ENCODE data around the gene DLG2. TPM values are rescaled to one million over a fixed set of nuclear protein-coding genes. Genes with fewer than 3 reads are reported as not detected.

DLG2 gene
- polyA plus RNA-seq, 1 experiment = 0.68 TPM

GRCh38 chr11:83809274-83809673 lies 1817.9 kb downstream of the DLG2 start:
- no peak overlapping the region for H3K4me3 ChIP-seq (ENCODE audit: low read depth, low read length)
- no peaks in the 10 kb centered on the region for H3K9me3 ChIP-seq (ENCODE audit: control insufficient read depth, insufficient read depth, low read length)
- no peak for TF ChIP-seq CTCF (IDR thresholded peaks at IDR 0.05; ENCODE audit: low read depth, low read length)
- no peak overlapping the region for H3K27ac ChIP-seq (ENCODE audit: low read depth, low read length)
- ChIA-PET CTCF (interaction anchor here (2.6 to 4.7 kb wide), 2 partner anchors 12 to 18 kb away, joined by 10 to 33 read pairs; no protein-coding TSS in a partner anchor), POLR2A (no interaction called here)
- DNase-seq (ENCODE audit: low read depth, low spot score) = no peak
- peaks cover 11% of the 10 kb centered on the region for H3K27me3 ChIP-seq (ENCODE audit: control insufficient read depth, insufficient read depth, low read length)

- Histone ChIP-seq H3K27me3 (ENCODE audit: control insufficient read depth, insufficient read depth, low read length) (peaks cover 5% of the 10 kb centered on the region), H3K9me3 (ENCODE audit: control insufficient read depth, insufficient read depth, low read length) (no peaks in the 10 kb centered on the region), H3K4me3 (ENCODE audit: low read depth, low read length) (no peak overlapping the region), H3K27ac (ENCODE audit: low read depth, low read length) (no peak overlapping the region)
- POLR2A ChIA-PET = no interaction called here
- DNase-seq (ENCODE audit: low read depth, low spot score) = no peak
- no peak; the same call in 1 of the 2 replicates for TF ChIP-seq CTCF (IDR thresholded peaks at IDR 0.05; ENCODE audit: low read depth, low read length)
- CTCF ChIA-PET = interaction anchor here (3.2 kb wide), 1 partner anchor 16 kb away, joined by 27 read pairs; no protein-coding TSS in a partner anchor
These were observed 1825.3 kb downstream of the DLG2 start for GRCh38 chr11:83801799-83802198.

GRCh38 chr11:83793310-83793709 lies 1833.8 kb downstream of the DLG2 start:
- no peak overlapping the region for H3K4me3 ChIP-seq (ENCODE audit: low read depth, low read length)
- no peaks in the 10 kb centered on the region for H3K9me3 ChIP-seq (ENCODE audit: control insufficient read depth, insufficient read depth, low read length)
- CTCF ChIA-PET = no interaction called here
- H3K27me3 ChIP-seq (ENCODE audit: control insufficient read depth, insufficient read depth, low read length) = no peaks in the 10 kb centered on the region
- no peak for TF ChIP-seq CTCF (IDR thresholded peaks at IDR 0.05; ENCODE audit: low read depth, low read length)
- no peak for DNase-seq (ENCODE audit: low read depth, low spot score)
- H3K27ac ChIP-seq (ENCODE audit: low read depth, low read length) = no peak overlapping the region
- POLR2A ChIA-PET = no interaction called here

- POLR2A ChIA-PET = no interaction called here
- CTCF ChIA-PET = no interaction called here
- Histone ChIP-seq H3K27me3 (ENCODE audit: control insufficient read depth, insufficient read depth, low read length) (no peaks in the 10 kb centered on the region), H3K9me3 (ENCODE audit: control insufficient read depth, insufficient read depth, low read length) (no peaks in the 10 kb centered on the region), H3K27ac (ENCODE audit: low read depth, low read length) (no peak overlapping the region), H3K4me3 (ENCODE audit: low read depth, low read length) (no peak overlapping the region)
- no peak for TF ChIP-seq CTCF (IDR thresholded peaks at IDR 0.05; ENCODE audit: low read depth, low read length)
- no peak for DNase-seq (ENCODE audit: low read depth, low spot score)
These were observed 1835.6 kb downstream of the DLG2 start for GRCh38 chr11:83791557-83791956.

- DNase-seq (ENCODE audit: low read depth, low spot score) = no peak
- no peak overlapping the region for H3K4me3 ChIP-seq (ENCODE audit: low read depth, low read length)
- ChIA-PET POLR2A (no interaction called here), CTCF (no interaction called here)
- H3K27me3 ChIP-seq (ENCODE audit: control insufficient read depth, insufficient read depth, low read length) = no peaks in the 10 kb centered on the region
- no peaks in the 10 kb centered on the region for H3K9me3 ChIP-seq (ENCODE audit: control insufficient read depth, insufficient read depth, low read length)
- TF ChIP-seq CTCF (IDR thresholded peaks at IDR 0.05; ENCODE audit: low read depth, low read length) = no peak
- no peak overlapping the region for H3K27ac ChIP-seq (ENCODE audit: low read depth, low read length)
These were observed 1841.2 kb downstream of the DLG2 start for GRCh38 chr11:83785942-83786341.
